GM19238 (cell line): ENCODE results near the gene LRRK1.

Experiments
- DNase-seq: peaks from one replicate; pipeline ENCODE4 v3.0.0; 2011; ENCODE audit warnings: low spot score; ENCODE audit not compliant: insufficient read length

The LRRK1 gene

GRCh38 chr15:100918690-100919480, at the start of gene LRRK1:
Gene LRRK1, plus strand, starts transcription at chr15:100919357. Its CDS starts 5,276 bp downstream, at chr15:100924633.
- no peak for DNase-seq

- DNase-seq = peak; percentile 60
Observed at GRCh38 chr15:100873029-100873677, 46.0 kb upstream of the LRRK1 start.

GRCh38 chr15:100875495-100875894, 43.7 kb upstream of the LRRK1 start:
- DNase-seq = no peak

GRCh38 chr15:100875976-100876375, 43.2 kb upstream of the LRRK1 start:
- no peak for DNase-seq

- DNase-seq = no peak
Observed at GRCh38 chr15:100877551-100877950, 41.6 kb upstream of the LRRK1 start.

GRCh38 chr15:100878130-100878529, 41.0 kb upstream of the LRRK1 start:
- no peak for DNase-seq

- DNase-seq = no peak
Observed at GRCh38 chr15:100878648-100879047, 40.5 kb upstream of the LRRK1 start.

- no peak for DNase-seq
Observed at GRCh38 chr15:100879061-100879463, 40.1 kb upstream of the LRRK1 start.

- peak; percentile 45 for DNase-seq
Observed at GRCh38 chr15:100879464-100880138, 39.6 kb upstream of the LRRK1 start, which contains the start of gene ALDH1A3. Gene ALDH1A3, plus strand, starts transcription at chr15:100879831. Its CDS starts 77 bp downstream, at chr15:100879908.

GRCh38 chr15:100880139-100880896, 38.8 kb upstream of the LRRK1 start:
- no peak for DNase-seq

- no peak for DNase-seq
Observed at GRCh38 chr15:100880897-100881242, 38.3 kb upstream of the LRRK1 start.

GRCh38 chr15:100881573-100882336, 37.4 kb upstream of the LRRK1 start:
- DNase-seq = no peak

GRCh38 chr15:100885116-100885515, 34.0 kb upstream of the LRRK1 start:
- DNase-seq = no peak

GRCh38 chr15:100885811-100886210, 33.3 kb upstream of the LRRK1 start:
- no peak for DNase-seq

- DNase-seq = no peak
Observed at GRCh38 chr15:100887211-100887913, 31.8 kb upstream of the LRRK1 start.

- no peak for DNase-seq
Observed at GRCh38 chr15:100889385-100890050, 29.6 kb upstream of the LRRK1 start.

GRCh38 chr15:100890051-100890720, 29.0 kb upstream of the LRRK1 start:
- no peak for DNase-seq

GRCh38 chr15:100890850-100891249, 28.3 kb upstream of the LRRK1 start:
- DNase-seq = no peak
